Ecto neural progenitor cell (in vitro differentiated cells): ENCODE results near the gene ERO1A.

Experiments
- DNase-seq: peaks from one replicate; pipeline ENCODE4 v3.0.0-alpha.2; 2018; ENCODE audit warnings: low spot score

Gene ERO1A

DNA sequence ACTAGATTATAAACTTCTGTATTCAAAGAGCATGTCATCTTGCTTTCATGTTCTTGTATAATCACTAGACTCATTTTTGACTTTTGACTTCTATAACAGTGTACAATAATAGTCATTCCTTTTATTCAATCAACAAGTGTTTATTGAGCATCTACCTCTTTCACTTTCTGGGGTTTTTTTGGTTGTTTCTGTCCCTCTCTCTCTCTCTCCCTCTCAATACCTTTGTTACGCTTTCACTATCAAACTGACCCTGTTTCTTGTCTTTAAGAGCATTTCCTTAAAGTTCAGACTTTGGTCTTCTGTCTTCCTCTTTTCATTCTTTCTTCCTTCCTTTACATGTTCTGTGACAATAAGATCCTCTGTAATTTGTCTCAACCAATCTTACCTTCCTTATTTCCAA lies 93.2 kb downstream of the ERO1A start:
- no peak for DNase-seq

GRCh38 chr14:52599974-52600373 lies 95.4 kb downstream of the ERO1A start:
- no peak for DNase-seq

DNA sequence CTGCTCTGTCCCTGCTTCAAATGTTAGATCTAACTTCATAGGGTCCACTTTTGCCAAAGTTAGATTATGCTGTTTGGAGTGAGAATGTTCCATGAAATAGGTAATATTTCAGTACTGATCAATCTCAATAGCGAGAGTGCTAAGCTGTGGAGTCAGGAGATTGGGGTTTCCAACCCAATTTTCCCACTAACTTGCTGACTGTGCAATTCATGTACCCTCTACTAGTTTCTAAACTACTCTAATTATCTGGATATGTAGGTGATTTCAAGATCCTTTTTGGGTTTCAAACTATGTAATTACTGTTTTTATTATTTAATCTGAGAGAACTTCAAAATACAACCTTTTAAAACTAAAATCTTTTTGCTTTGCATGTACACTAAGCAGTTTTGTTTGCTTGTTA lies 96.8 kb downstream of the ERO1A start:
- no peak for DNase-seq

DNA sequence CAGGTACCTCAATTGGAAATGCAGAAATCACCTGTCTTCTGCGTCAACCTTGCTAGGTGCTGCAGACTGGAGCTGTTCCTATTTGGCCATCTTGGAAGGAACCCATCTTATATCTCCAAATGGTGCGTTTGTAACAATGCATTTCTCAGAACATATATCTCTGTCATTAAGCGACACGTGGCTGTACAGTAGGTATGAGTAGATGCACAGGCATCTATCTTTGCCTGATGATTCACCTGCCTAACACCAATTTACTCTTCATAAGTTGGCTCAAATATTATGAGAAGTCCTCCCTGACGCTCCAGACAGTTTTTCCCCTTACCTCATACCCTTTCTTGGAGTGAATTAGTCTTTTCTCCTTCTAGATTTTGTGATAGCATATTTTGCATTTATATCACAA lies 98.5 kb downstream of the ERO1A start:
- DNase-seq, result no peak

DNA sequence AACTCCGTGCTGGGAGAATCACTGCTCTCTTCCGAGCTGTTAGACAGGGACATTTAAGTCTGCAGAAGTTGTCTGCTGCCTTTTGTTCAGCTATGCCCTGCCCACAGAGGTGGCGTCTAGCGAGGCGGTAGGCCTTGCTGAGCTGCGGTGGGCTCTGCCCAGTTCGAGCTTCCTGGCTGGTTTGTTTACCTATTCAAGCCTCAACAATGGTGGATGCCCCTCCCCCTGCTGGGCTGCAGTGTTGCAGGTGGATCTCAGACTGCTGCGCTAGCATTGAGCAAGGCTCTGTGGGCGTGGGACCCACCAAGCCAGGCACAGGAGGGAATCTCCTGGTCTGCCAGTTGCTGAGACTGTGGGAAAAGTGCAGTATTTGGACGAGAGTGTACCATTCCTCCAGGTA lies 99.0 kb downstream of the ERO1A start:
- peak; percentile 44 for DNase-seq

GRCh38 chr14:52590318-52590717 lies 105.0 kb downstream of the ERO1A start:
- no peak for DNase-seq
